ENCODE measurements around the gene EFCAB13. TPM values are rescaled to one million over a fixed set of nuclear protein-coding genes. Genes with fewer than 3 reads are reported as not detected.

EFCAB13 gene, protein sequence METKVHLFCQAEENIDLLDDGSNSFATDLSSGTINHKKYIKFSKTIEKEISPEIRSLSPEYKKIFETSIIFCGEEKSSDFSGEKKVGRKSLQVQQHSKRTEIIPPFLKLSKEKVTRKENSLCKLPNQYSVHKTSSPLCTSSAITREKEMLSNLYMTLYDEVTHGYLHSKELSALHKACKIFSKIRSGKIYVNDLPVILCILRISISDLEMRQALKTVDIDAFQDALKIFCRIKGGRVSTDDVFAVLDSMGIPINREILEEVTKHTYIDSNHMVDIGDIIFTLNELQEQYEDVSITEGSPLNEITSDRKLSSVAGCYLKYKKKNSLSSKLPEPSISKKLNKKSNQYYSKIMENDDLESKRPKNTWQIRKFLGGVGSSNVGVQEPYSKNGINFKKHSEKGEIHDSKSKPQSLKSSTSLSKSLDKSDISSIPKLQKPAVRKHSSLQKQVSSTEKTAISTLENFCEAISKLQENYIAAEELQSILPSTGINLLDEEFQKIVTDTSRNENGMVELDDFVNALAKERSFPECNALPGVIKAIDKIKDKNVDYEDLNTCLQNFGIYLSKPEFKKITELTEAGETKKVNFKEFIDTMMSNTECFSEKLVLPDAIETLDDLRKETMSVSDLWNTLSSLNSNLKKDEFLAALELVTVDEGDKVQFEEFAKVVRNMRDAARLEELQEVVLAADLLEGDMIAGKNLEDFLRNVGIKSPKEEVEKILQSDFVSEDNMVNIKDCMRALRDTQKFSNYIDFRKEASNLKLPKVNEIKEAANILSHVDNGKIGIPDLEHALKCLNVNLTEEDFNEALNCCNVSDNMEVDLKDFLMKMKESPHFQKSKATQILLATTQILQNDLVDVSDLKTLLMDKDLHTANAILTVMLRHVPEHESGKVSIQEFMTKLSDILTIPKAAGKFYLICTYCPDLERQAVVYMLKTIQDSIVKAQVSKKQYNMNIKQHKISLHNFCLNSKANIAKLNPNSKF
- total RNA-seq (25.0 TPM), polyA plus RNA-seq (1.4 TPM)

GRCh38 chr17:47323382-47324223 is at the start of gene EFCAB13:
Gene EFCAB13, plus strand, starts transcription at chr17:47323955. Its CDS starts 4,399 bp downstream, at chr17:47328354.
- H3K4me3 ChIP-seq (ENCODE audit: low read depth, low read length) = peak within 1 kb of the TSS; percentile 58
- no peaks in the 10 kb centered on the region for H3K4me1 ChIP-seq (ENCODE audit: insufficient read depth)
- H3K27ac ChIP-seq (ENCODE audit: low read depth) = peak within 1 kb of the TSS; percentile 93
- H3K36me3 ChIP-seq (ENCODE audit: insufficient read depth) = no peaks in the 10 kb centered on the region
- DNase-seq (ENCODE audit: extremely low spot score) = peak; percentile 59
- WGBS = under 1% methylated on average over 72 of the region's 72 CpGs

GRCh38 chr17:47274319-47275069 is 49.3 kb upstream of the EFCAB13 start:
- Histone ChIP-seq H3K4me3 (ENCODE audit: low read depth, low read length) (no peak overlapping the region), H3K4me1 (ENCODE audit: insufficient read depth) (peaks cover 2% of the 10 kb centered on the region), H3K36me3 (ENCODE audit: insufficient read depth) (no peaks in the 10 kb centered on the region), H3K27ac (ENCODE audit: low read depth) (peak overlapping the region; percentile 89)
- DNase-seq (ENCODE audit: extremely low spot score) = no peak
- WGBS = 90% methylated on average over 5 of the region's 5 CpGs

GRCh38 chr17:47275245-47275984 is 48.3 kb upstream of the EFCAB13 start:
- H3K4me1 ChIP-seq (ENCODE audit: insufficient read depth) = peaks cover 2% of the 10 kb centered on the region
- 16% methylated on average over 13 of the region's 13 CpGs for WGBS

DNA sequence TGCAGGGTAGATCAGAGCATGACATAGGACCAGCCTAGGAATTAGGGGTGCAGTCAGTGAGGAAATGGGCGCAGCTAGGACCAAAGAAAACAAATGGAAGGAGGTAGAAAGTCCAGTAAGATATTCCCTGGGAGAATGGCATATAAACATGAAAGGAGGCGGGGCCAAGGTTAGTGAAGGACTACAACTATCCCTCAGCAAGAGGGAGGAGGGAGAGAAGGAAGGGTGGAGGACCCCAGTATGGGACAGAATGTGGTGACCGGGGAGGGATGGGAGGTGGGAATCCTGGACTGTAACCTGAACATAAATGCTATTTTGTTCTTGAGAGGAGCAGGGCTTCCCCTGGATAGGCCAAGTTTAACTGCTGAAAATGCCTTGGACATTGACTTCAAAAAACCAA is 47.3 kb upstream of the EFCAB13 start:
- no peak for DNase-seq (ENCODE audit: extremely low spot score)
- peak overlapping the region; percentile 89 for H3K27ac ChIP-seq (ENCODE audit: low read depth)
- H3K4me3 ChIP-seq (ENCODE audit: low read depth, low read length) = no peak overlapping the region
- peaks cover 2% of the 10 kb centered on the region for H3K4me1 ChIP-seq (ENCODE audit: insufficient read depth)
- 80% methylated on average over 3 of the region's 3 CpGs for WGBS
- H3K36me3 ChIP-seq (ENCODE audit: insufficient read depth) = no peaks in the 10 kb centered on the region

More at GRCh38 chr17:47275245-47275984, 48.3 kb upstream of the EFCAB13 start:
- H3K27ac ChIP-seq (ENCODE audit: low read depth) = peak overlapping the region; percentile 89
- H3K36me3 ChIP-seq (ENCODE audit: insufficient read depth) = no peaks in the 10 kb centered on the region
- no peak overlapping the region for H3K4me3 ChIP-seq (ENCODE audit: low read depth, low read length)
- DNase-seq (ENCODE audit: extremely low spot score) = peak; percentile 76

GRCh38 chr17:47276868-47277267 is 46.9 kb upstream of the EFCAB13 start:
- Histone ChIP-seq H3K27ac (ENCODE audit: low read depth) (peak overlapping the region; percentile 11), H3K4me3 (ENCODE audit: low read depth, low read length) (no peak overlapping the region), H3K4me1 (ENCODE audit: insufficient read depth) (peaks cover 2% of the 10 kb centered on the region), H3K36me3 (ENCODE audit: insufficient read depth) (no peaks in the 10 kb centered on the region)
- DNase-seq (ENCODE audit: extremely low spot score) = peak; percentile 45
- 11% methylated on average over 10 of the region's 10 CpGs for WGBS

DNA sequence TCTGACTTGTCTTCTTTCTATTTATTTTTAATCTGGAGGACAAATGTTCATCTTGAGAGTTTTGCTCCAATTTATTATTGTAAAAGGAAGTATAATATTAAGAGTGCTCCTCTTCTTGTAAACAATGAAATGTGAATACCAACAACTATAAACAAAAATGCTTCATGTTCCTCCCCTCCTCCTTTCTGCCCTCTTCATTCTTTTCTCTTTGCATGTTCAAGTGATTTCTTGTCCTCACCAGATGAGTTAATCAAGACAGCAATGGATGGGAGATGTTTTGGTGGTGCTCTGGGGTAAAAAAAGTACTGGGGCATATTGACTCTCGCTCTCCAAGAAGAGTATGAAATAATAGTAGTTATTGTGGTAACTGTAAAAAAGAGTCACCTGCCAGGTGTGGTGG is 45.8 kb upstream of the EFCAB13 start:
- peaks cover 2% of the 10 kb centered on the region for H3K4me1 ChIP-seq (ENCODE audit: insufficient read depth)
- H3K36me3 ChIP-seq (ENCODE audit: insufficient read depth) = no peaks in the 10 kb centered on the region
- no peak overlapping the region for H3K4me3 ChIP-seq (ENCODE audit: low read depth, low read length)
- WGBS = 97% methylated on average over 1 of the region's 1 CpG
- DNase-seq (ENCODE audit: extremely low spot score) = no peak
- peak overlapping the region; percentile 27 for H3K27ac ChIP-seq (ENCODE audit: low read depth)

DNA sequence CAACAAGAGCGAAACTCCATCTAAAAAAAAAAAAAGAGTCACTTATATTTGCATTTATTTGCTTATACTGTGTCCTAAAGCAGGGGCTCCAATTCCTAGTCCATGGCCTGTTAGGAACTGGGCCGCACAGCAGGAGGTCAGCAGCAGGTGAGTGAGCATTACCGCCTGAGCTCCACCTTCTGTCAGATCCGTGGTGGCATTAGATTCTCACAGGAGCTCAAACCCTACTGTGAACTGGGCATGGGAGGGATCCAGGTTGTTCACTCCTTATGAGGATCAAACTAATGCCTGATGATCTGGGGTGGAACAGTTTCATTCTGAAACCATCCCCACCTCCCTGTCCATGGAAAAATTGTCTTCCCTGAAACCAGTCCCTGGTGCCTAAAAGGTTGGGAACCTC is 45.2 kb upstream of the EFCAB13 start:
- H3K4me3 ChIP-seq (ENCODE audit: low read depth, low read length) = no peak overlapping the region
- DNase-seq (ENCODE audit: extremely low spot score) = no peak
- H3K36me3 ChIP-seq (ENCODE audit: insufficient read depth) = no peaks in the 10 kb centered on the region
- 86% methylated on average over 4 of the region's 4 CpGs for WGBS
- peak overlapping the region; percentile 72 for H3K27ac ChIP-seq (ENCODE audit: low read depth)
- H3K4me1 ChIP-seq (ENCODE audit: insufficient read depth) = peaks cover 2% of the 10 kb centered on the region

DNA sequence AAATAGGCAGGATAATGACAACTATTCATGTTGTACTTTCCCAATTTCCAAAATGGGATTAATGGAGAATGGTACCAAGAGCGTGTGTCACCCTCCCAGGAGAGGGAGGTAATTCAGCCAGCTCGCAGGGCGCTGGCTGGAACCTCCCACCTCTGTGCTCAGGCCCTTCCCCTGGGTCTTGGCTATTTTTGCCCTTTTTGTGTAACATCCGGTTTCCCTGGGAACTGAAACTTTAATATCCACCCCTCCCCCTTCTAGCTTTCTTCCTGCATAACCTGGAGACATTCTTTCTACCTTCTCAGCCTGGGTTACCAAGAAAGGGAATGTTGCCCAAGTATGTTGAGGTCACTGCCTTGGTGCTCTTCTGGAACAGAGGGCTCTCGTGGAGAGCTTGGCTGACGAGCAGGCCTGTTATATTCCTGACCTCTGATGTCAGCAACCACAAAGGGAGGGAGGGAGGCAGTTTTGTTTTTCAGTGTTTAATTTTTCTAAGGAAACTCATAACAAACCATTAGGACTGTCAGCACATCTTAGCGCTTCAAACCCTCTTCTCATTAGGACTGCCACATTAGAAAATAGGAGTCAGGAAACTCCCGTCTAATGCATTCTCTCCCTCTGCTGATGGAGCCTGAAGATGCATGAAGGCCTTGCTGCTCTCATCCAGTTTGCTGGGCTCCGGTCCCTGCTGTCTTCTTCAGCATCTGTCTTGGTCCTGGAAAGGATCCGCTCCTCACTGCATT is 44.5 kb upstream of the EFCAB13 start:
- no peaks in the 10 kb centered on the region for H3K36me3 ChIP-seq (ENCODE audit: insufficient read depth)
- no peak for DNase-seq (ENCODE audit: extremely low spot score)
- no peak overlapping the region for H3K4me3 ChIP-seq (ENCODE audit: low read depth, low read length)
- H3K27ac ChIP-seq (ENCODE audit: low read depth) = peak overlapping the region; percentile 73
- 20% methylated on average over 10 of the region's 10 CpGs for WGBS
- H3K4me1 ChIP-seq (ENCODE audit: insufficient read depth) = peaks cover 2% of the 10 kb centered on the region

GRCh38 chr17:47280072-47280811 is 43.5 kb upstream of the EFCAB13 start:
- Histone ChIP-seq H3K4me3 (ENCODE audit: low read depth, low read length) (no peak overlapping the region), H3K36me3 (ENCODE audit: insufficient read depth) (no peaks in the 10 kb centered on the region), H3K4me1 (ENCODE audit: insufficient read depth) (no peaks in the 10 kb centered on the region), H3K27ac (ENCODE audit: low read depth) (peak overlapping the region; percentile 73)
- no peak for DNase-seq (ENCODE audit: extremely low spot score)
- WGBS = 71% methylated on average over 14 of the region's 14 CpGs

- H3K4me3 ChIP-seq (ENCODE audit: low read depth, low read length) = no peak overlapping the region
- H3K36me3 ChIP-seq (ENCODE audit: insufficient read depth) = no peaks in the 10 kb centered on the region
- no peak for DNase-seq (ENCODE audit: extremely low spot score)
- H3K27ac ChIP-seq (ENCODE audit: low read depth) = no peak overlapping the region
- 86% methylated on average over 6 of the region's 6 CpGs for WGBS
- no peaks in the 10 kb centered on the region for H3K4me1 ChIP-seq (ENCODE audit: insufficient read depth)
Observed at GRCh38 chr17:47281216-47281615, 42.5 kb upstream of the EFCAB13 start.

- no peaks in the 10 kb centered on the region for H3K4me1 ChIP-seq (ENCODE audit: insufficient read depth)
- WGBS = 91% methylated on average over 6 of the region's 6 CpGs
- no peak for DNase-seq (ENCODE audit: extremely low spot score)
- H3K27ac ChIP-seq (ENCODE audit: low read depth) = no peak overlapping the region
- H3K36me3 ChIP-seq (ENCODE audit: insufficient read depth) = no peaks in the 10 kb centered on the region
- H3K4me3 ChIP-seq (ENCODE audit: low read depth, low read length) = no peak overlapping the region
Observed at GRCh38 chr17:47285003-47285402, 38.8 kb upstream of the EFCAB13 start.

Measured in urinary bladder (tissue), 4 donors.